ENCODE data around the gene HOXD8.

HOXD8 gene

GRCh38 chr2:176174824-176175708 lies 45.6 kb downstream of the HOXD8 start:
- no peak for DNase-seq

- no peak for DNase-seq
These were observed 46.5 kb downstream of the HOXD8 start for GRCh38 chr2:176175709-176176607.

- DNase-seq = no peak
These were observed 48.1 kb downstream of the HOXD8 start for GRCh38 chr2:176177580-176178037.

- no peak for DNase-seq
These were observed 48.7 kb downstream of the HOXD8 start for GRCh38 chr2:176178038-176178756.

DNA sequence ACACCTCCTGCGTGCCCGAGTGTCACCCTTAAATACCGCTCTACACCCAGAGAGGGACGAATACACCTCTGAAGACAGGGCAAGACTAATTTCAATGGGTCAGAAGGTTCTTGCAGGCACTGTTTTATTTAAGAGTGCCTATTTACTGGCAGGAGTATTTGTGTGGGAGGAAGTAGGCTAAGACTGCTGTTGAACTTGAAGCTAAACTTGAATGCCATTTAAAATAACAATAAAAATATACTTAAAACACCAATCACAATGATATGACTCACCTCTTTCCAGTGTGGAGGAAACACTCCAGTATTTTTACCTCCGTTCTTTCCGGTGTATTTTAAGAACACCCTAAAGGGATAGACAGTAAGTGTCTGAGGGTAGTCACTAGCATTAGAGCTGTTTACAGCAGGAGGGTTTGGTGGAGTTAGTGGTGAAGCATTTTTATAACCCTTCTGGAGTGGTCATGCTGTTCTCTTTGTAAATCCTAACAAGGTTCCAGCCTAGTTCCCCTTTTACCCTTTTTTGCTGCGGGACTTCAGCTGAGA lies 49.3 kb downstream of the HOXD8 start:
- DNase-seq = no peak

- DNase-seq = no peak
These were observed 52.0 kb downstream of the HOXD8 start for GRCh38 chr2:176181551-176181950.

All from Kasumi-1 (cell line).